ENCODE results near the gene TUBGCP3.
"Not testable (repeated sequence)": the region's sequence is repeated elsewhere in the genome, so short reads cannot be mapped to it uniquely, and the experiment has no call there.

Gene TUBGCP3

DNA sequence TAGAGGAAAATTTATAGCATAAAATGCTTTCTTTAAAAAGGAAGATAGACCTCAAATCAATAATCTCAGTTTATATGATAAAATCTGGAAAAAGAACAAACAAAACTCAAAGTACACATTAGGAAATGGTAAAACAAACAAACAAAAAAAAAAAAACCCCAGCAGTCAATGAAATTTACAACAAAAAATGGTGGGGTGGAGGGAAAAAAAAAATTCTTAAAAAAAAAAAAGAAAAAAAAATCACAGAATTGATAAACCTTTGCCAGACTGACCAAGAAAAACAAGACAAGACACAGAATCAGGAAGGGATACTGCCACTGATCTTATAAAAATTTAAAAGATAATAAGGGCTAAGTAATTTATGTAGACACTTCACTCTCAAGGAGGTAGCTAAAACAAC, 11.2 kb downstream of the TUBGCP3 start:
- DNase-seq (ENCODE audit: low read depth), result no peak

- DNase-seq (ENCODE audit: low read depth), result no peak
These were observed 11.8 kb downstream of the TUBGCP3 start for GRCh38 chr13:112576191-112576590.

DNA sequence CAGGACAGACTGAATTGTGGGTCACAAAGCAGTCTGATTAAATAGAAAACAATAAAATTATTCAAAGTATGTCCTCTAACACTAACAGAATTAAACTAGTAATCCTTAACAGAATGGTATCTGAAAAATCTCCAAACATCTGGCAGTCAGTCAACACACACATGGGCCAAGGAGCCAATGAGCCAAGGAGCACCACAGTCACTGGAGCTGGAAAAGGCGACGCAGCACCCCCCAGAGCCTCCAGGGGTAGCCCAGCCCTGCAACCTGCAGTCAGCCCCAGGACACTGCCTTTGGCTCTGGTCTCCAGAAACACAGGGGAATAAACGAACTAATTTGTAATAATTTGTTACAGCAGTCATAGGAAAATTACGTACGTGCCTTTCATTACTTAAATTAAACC, 12.3 kb downstream of the TUBGCP3 start:
- no peak for DNase-seq (ENCODE audit: low read depth)

GRCh38 chr13:112574834-112575613, 12.9 kb downstream of the TUBGCP3 start:
- DNase-seq (ENCODE audit: low read depth), result no peak

- DNase-seq (ENCODE audit: low read depth), result no peak
These were observed 13.5 kb downstream of the TUBGCP3 start for GRCh38 chr13:112574416-112574815.

- no peak for DNase-seq (ENCODE audit: low read depth)
These were observed 14.2 kb downstream of the TUBGCP3 start for GRCh38 chr13:112573710-112574109.

- no peak for DNase-seq (ENCODE audit: low read depth)
These were observed 15.6 kb downstream of the TUBGCP3 start for GRCh38 chr13:112572366-112572765.

GRCh38 chr13:112569821-112570220, 18.1 kb downstream of the TUBGCP3 start:
- DNase-seq (ENCODE audit: low read depth), result no peak

- no peak for DNase-seq (ENCODE audit: low read depth)
These were observed 20.6 kb downstream of the TUBGCP3 start for GRCh38 chr13:112567161-112567862.

DNA sequence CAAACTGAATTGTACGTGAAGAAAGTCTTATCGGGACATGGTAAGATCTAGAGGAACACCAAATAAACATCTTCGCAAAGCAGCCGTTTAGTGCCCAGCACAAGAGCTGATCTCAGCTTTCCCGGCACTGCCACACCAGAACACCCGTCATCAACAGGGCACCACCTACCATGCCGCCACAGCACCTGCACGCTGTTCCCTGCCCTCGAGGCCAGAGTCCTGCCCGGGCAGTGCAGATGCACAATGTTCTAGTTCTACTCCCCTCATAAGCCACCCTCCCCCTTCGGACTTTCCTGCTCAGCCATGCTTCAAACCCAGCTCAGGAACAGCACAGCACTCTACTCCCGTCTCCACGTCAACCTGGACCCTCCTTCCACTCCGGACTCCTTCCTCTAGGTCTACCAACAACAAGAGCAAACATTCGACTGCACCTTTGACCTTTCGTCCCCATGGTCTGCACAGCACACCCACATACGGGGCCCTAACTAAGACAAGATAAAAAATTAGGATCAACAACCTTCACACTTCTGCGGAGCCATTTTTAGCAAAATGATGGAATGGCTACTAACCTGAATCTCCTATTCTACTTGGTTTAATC, 25.1 kb downstream of the TUBGCP3 start:
- no peak for DNase-seq (ENCODE audit: low read depth)

DNA sequence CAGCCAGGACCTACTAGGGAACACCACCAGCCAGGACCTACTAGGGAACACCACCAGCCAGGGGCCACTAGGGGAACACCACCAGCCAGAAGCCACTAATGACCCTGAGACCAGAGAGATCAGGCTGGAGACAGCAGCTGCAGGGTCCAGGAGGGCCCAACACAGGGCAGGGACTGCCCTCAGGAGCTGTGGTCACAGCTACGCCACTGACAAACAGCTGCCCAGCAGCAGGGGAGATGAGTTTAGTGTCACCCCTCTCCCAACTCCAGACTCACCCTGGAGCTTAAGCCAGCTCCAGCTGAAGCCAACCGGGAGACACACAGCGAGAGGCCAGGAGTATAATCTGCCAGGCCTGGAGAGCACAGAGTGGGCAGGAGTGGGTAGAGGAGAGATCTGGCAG, 25.7 kb downstream of the TUBGCP3 start:
- no peak for DNase-seq (ENCODE audit: low read depth)

- DNase-seq (ENCODE audit: low read depth), result no peak
These were observed 26.5 kb downstream of the TUBGCP3 start for GRCh38 chr13:112561478-112561877.

DNA sequence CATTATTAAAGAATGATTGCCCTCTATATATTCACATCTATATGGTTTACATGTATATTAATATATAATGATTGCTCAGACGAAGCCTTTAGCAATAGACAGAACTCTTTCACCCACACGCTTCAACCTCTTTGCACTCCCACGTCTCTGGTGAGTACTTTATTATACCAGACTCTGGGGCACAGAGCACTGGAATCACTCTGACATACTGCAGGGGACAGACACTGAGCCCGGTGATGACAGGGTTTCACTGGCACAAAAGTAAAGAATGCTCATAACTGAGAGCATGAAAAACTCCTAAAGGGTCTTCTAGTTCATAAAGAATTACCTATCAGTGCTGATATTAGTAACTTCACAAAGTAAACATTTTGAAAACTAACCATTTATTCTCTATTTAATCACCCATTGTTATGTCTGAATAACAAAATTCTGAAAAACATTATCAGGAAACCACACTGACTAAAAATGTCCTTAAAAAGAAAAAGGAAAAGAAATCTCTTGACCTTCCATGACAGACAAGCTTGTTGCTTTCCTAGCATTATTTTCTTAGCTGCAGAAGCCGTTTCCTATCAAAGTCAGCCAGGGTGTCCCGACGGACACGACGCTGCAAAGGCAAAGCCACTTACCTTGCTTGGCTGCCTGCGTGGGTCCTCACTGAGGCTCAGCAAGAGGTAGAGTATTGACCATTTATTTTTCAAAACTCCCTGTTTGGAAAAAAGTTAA, 29.1 kb downstream of the TUBGCP3 start:
- DNase-seq (ENCODE audit: low read depth), result no peak

GRCh38 chr13:112556600-112556999, 31.4 kb downstream of the TUBGCP3 start:
- DNase-seq (ENCODE audit: low read depth), result no peak

DNA sequence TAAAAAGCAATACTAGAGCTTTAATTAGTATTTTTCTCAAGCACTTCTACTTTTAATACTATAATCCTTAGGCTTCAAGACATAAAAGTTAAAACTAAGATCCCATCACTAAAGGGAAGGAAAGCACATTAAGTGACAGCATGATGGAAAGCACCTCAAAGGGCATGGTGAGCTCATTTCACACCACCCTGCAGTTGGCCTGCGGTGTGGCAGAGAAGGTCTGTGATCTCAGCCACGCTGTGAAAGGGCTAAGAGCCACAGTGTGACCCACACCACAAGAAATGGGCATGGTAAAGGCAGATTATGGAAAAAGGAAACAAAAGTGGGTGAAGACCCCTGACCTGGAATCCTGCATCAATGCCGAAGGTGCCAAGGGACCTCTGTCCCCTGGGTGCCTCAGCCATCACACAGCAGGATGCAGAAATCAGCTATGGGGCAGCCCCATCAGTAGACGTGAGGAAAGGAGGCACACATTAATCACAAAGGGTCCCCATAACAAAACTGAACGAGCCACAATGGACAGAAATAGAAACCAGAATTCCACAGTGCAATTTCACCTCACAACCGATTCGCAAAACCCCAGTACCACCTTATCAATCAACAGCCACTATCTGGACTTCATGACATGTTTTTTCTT, 33.6 kb downstream of the TUBGCP3 start:
- no peak for DNase-seq (ENCODE audit: low read depth)

- not testable (repeated sequence) for DNase-seq (ENCODE audit: low read depth)
These were observed 39.0 kb downstream of the TUBGCP3 start for GRCh38 chr13:112548975-112549374.

- DNase-seq (ENCODE audit: low read depth), result no peak
These were observed 42.1 kb downstream of the TUBGCP3 start for GRCh38 chr13:112545856-112546255.

DNA sequence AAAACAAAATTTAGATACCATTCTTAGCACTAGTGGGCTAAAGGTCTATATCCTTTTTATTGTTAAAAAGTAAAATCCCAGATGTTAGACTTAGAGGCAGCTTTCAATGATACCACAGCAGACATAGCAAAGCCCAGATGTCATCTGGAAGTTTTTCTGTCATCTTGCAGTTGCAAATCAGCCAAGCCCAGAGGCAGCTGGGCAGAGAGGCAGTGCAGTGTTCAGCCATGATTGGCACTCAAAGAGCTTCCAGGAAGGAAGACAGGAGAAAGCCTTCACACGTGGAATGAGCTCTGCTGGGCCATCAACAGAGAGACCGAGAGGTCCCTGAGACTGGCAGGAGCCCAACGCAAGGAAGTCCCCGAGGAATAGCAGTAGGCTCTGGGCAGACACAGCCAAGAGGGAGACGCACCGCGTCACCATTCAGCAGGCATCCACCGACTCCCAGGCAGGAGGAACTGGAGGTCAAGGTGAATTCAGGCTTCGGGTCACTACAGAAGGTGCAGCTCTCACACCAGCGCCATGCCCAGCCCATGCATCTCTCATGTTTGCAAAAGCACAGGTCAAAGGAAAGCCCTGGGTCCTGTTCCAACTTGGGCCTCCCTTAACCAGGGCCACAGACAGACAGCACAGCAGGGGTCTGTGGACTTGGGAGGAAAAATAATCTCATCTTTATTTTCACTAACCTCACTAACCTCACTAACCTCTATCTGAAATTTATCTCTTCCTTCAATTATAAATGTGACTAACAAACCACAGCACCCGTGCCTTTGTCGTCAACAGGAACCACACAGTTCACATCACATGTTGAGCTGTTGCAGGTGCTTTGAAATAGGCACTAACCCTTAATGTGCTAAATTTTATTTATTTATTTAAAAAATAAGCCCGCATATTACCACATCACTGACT, 54.9 kb downstream of the TUBGCP3 start:
- DNase-seq (ENCODE audit: low read depth), result no peak

- DNase-seq (ENCODE audit: low read depth), result no peak
These were observed 56.6 kb downstream of the TUBGCP3 start for GRCh38 chr13:112531263-112531794.

DNA sequence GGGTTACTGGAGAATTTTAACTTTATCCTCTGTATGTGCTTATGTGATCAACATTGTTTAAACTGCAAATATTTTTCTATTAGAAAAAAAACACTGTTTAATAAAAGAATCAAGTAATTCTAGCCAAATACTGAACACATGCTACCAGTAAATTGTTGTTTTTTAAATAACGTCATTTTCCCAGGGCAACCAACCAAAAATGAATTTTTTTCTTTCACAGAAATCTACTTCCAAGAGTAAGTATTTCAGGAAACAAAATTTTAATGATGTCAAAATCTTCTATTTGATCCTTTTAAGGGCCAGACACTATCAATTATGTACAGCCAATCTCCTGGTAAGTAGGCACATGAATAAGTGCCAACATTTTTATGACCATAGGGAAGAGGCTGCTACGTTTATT, 57.1 kb downstream of the TUBGCP3 start:
- no peak for DNase-seq (ENCODE audit: low read depth)

- DNase-seq (ENCODE audit: low read depth), result no peak
These were observed 58.7 kb downstream of the TUBGCP3 start for GRCh38 chr13:112529216-112529615.

Data from activated T-helper 9 cell treated with anti-CD3 and anti-CD28 coated beads, Interleukin-2, amount 50 U/mL, for 16 hours (primary cell).